Thyroid gland (tissue), 4 donors: ENCODE data around the gene UBE2E2.

Source experiments
- POLR2A ChIP-seq, 2 donors: fragments of 450-650 bp; IDR thresholded peaks; one replicate each; pipeline ENCODE4 v1.6.1; 2017; ENCODE audit warnings: antibody characterized with exemption in 2 of 2, mild to moderate bottlenecking in 2 of 2, moderate library complexity in 1 of 2
- TF ChIP-seq, protein P1 (sequence below), 6 experiments: fragments of 200-600 bp in 3 of 6; fragments of 450-650 bp in 3 of 6; sonication (generic) in 3 of 6; IDR thresholded peaks; one replicate each; pipeline ENCODE4 v1.5.1; 2016 to 2019; ENCODE audit warnings: antibody characterized with exemption in 6 of 6, mild to moderate bottlenecking in 2 of 6, inconsistent platforms in 1 of 6, moderate library complexity in 1 of 6

GRCh38 chr3:23459465-23459864 is 256.3 kb downstream of the UBE2E2 start:
- TF ChIP-seq, protein P1, sequence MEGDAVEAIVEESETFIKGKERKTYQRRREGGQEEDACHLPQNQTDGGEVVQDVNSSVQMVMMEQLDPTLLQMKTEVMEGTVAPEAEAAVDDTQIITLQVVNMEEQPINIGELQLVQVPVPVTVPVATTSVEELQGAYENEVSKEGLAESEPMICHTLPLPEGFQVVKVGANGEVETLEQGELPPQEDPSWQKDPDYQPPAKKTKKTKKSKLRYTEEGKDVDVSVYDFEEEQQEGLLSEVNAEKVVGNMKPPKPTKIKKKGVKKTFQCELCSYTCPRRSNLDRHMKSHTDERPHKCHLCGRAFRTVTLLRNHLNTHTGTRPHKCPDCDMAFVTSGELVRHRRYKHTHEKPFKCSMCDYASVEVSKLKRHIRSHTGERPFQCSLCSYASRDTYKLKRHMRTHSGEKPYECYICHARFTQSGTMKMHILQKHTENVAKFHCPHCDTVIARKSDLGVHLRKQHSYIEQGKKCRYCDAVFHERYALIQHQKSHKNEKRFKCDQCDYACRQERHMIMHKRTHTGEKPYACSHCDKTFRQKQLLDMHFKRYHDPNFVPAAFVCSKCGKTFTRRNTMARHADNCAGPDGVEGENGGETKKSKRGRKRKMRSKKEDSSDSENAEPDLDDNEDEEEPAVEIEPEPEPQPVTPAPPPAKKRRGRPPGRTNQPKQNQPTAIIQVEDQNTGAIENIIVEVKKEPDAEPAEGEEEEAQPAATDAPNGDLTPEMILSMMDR (IDR thresholded peaks at IDR 0.05): no peak
- TF ChIP-seq POLR2A (IDR thresholded peaks at IDR 0.05): no peak
